Stimulated activated CD4-positive, alpha-beta T cell treated with anti-CD3 and anti-CD28 coated beads, Interleukin-12 subunit alpha, Interleukin-12 subunit beta, amount 100 ng/mL, for 4 hours (primary cell): ENCODE results near the gene COBLL1.

Experiments
- DNase-seq: peaks from one replicate; pipeline ENCODE4 v3.0.0-alpha.2; 2020

COBLL1 gene

DNA sequence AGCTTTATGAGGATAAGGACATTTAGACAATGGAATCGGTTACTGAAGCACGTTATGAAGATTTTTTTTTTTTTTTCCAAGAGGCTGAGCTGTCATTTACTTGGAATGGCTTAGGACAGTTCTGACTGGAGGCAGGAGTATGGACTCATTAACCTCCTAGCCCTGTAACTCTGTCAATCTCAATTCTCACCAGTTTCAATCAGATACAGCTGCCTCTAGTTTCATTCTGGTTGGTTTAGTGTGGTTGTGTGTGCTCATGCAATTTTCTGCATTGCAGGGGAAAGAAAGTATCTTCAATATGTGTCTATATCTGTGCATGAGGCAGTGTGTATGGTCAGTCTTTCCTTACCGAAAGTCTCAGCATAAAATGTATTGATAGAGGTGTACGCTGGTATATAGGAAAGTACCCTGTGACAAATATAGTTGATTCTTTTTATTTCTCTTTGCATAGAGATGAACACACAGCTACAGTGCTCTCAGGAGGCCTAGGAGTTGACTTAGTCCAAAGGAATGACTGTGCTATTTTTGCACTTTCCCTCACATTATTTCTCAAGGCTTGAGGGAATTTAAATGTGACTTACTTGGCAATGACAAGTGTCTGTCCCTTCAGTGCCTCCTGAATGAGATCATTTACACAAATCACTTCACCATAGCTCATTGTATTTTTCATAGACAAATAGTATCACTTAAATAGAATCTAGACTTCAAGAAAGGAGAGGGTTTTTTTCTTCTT, 169.8 kb downstream of the COBLL1 start:
- DNase-seq: no peak

- DNase-seq: no peak
Measured at GRCh38 chr2:164669291-164669690, 172.3 kb downstream of the COBLL1 start.

DNA sequence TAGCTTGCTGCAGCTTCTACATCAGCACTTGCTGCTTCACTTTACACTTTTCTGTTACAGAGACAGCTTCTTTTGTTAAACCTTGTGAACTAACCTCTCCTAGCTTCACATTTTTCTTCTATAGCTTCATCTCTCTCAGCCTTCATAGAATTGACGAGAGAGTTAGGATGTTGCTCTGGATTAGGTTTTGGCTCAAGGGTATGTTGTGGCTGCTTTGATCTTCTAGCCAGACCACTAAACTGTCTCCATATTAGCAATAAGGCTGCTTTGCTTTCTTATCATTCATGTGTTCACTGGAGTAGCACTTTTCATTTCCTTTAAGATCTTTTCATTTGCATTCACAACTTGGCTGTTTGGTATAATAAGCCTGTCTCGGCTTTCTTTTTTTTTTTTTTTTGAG, 174.1 kb downstream of the COBLL1 start:
- no peak for DNase-seq

GRCh38 chr2:164664070-164664469, 177.6 kb downstream of the COBLL1 start:
- DNase-seq: no peak

DNA sequence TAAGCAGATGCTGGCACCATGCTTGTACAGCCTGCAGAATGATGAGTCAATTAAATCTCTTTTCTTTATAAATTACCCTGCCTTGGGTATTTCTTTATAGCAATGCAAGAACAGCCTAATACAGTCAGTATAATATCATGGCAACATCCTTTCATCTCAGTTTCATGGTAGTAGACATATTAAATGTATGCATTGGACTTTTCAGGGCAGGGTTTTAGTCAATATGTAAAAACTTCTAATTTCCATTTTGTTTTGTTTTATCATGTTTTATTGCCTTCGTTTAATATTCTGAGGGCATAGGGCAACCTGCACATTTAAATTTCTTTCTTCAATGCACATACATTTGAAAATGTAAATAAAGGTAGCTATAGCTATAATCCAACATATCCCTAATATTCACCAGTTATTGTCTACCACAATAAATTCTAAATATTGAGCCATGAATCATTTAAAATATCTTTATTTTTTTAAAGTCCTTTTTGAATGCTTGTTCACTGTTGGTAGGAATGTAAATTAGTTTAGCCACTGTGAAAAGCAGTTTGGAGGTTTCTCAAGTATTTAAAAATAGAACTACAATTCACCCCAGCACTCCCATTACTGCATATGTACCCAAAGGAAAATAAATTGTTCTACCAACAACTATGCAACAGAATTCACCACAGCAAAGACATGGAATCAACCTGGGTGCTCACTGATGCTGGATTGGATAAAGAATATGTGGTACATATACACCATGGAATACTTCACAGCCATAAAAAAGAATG, 178.6 kb downstream of the COBLL1 start:
- DNase-seq: no peak

DNA sequence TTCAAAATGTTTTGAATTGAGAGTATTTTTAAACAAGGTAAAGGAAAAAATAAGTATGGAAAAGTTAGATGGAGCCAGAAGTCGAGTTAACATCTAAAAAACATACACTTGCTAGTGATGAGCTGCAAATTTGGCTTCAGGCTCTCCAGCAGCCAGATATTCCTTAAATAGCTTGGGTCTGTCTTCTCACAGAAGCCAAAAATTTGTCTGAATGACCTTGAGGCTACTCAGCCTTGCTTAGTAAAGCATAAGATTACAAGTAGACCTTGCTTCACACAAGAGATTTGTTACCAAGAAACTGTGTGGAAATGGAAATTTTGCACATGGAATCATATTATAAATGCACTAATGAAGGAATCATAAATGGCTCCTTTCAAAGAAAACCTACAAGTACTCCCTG, 179.6 kb downstream of the COBLL1 start:
- DNase-seq: no peak

DNA sequence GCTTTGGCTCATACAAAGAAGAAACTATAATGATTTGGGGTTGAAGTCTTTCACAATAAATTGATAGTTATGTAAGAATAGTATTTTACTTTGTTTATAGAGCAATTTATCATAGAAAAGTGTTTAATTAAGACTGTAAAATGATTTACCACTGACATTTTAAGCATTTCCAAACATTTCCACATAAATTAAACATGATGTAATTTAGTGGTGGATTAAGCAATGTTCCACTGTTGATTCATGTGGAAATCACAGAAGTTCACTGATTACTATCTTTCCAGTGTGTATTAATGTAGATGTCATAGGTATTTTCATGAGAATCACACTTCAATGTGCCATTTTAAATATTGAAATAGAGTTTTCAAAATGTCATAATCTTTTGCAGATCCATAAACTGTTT, 180.3 kb downstream of the COBLL1 start:
- DNase-seq: no peak

DNA sequence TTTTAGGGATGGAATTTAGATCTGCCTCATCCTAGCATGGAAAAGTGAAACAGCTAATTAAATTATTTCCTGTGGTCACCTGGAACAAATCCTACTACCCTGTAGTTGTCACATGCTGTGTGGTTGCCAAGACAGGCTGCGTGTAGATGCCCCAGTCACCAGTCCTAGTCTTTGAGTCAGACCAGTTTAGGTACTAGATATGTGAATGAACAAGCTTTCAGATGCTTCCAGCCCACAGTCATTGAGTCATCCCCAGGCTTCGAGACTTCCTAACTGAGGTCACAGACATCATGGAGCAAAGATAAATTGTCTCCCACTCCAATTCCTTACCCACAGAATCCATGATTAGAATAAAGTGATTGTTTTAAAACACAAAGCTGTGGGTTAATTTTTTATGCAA, 184.5 kb downstream of the COBLL1 start:
- DNase-seq: no peak

GRCh38 chr2:164655750-164656149, 185.9 kb downstream of the COBLL1 start:
- no peak for DNase-seq

DNA sequence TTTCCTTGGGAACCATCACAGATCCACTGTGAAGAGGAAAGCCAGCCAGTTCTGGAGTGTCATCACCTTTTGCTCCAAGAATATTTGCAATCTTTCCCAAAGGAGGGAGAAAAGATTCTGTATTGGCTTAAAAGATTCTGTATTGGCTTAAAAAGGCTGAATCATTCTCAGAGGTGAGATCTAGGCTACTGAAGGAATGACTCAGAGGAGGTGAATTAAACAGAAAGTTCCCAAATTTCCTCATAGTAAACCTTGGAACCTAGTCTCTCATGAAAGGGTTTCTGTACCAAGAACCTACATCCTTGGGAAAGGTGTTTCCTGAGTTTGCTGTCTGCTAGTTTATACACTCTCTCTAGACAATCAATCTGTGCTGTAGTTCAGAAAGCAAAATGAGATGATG, 186.3 kb downstream of the COBLL1 start:
- DNase-seq: no peak

GRCh38 chr2:164651361-164651760, 190.3 kb downstream of the COBLL1 start:
- DNase-seq: no peak

DNA sequence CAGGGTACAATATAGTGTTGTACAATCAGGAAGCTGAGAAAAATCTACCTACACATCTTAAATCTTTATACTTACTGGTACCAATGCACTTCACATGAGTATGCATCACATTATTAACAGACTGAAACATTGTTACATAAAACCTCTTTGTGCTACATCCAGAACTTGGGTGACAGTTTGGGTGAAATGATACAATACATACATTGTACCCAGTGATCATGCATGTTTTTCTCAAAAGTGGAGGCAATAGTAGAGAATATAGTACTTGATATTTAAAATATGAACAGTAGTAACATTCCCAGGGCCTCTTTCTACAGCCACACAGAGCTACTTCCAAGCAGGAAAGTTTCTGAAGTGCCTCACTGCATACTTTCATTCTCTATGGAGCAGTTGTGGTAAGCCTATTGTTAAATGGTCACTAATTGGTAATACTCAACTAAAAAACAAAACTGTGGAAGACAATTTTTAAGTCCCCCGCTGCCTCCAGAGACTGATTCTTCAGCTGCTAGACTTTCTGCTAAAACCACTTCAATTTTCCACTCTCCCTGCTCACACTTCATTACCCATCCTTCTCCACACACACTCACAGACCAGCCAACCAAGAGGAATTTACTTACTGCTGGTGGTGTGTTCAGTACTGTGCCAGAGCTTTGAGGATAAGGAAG, 197.5 kb downstream of the COBLL1 start:
- DNase-seq: no peak

GRCh38 chr2:164642946-164643555, 198.6 kb downstream of the COBLL1 start:
- no peak for DNase-seq

DNA sequence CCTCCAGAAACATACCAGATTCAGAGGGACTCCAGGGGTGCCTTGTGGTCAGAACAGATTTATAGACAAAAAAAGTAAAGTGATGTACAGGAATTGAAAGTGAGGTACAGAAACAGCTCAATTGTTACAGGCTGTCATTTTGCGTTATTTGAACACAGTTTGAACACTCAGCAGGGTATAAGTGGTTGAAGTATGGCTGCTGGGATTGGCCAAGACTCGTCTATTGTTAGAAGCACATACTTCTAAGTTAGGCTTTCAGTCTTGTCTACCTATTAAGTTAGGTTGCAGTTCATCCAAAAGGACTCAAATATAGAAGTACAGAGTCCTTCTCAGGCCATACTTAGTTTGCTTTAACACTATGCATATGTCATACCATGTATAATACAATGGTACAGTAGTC, 199.4 kb downstream of the COBLL1 start:
- DNase-seq: no peak
